GM23248 (cell line): ENCODE results near the gene FAM117A.

ENCODE experiments used
- EZH2 ChIP-seq: fragments of 200-600 bp; sonication (generic); IDR thresholded peaks from 2 replicates; pipeline ENCODE4 v1.6.1; 2018; ENCODE audit warnings: antibody characterized with exemption, mild to moderate bottlenecking; ENCODE audit not compliant: insufficient read depth, poor library complexity, severe bottlenecking
- EZH2phosphoT487 ChIP-seq: fragments of 200-600 bp; sonication (generic); IDR thresholded peaks from 2 replicates; pipeline ENCODE4 v1.6.1; 2018; ENCODE audit warnings: antibody characterized with exemption, moderate library complexity, mild to moderate bottlenecking, low read depth; ENCODE audit not compliant: insufficient read depth

DNA sequence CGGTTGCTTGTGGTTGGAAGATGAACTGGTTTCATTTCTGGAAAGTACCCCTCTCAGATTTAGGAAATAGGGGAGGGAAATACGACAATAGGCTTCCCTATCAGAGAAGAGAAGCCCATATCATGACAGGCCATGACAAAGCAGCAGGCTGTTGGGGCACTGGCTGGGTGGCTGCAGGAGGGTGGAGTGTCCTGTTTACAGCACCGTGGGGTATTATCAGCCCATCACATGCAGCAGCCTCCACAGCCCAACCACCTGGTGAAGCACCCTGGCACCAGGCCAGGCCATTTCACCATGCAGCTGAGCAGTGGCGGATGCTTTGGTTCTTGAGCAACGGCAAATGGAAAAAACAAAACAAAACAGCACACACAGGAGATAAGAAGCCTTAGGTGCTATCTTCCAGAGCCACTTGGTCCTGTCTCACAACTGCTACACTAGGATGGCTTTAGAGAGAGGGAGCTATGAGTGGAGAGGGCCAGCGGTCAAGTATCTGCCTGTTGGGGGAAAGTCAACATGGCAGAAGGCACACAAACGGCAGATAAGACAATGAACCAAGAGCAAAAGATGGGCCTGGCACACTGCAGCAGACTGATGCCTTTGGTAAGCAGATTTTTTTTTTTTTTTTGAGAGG lies 24.2 kb downstream of the FAM117A start:
- TF ChIP-seq EZH2phosphoT487 (no peak), EZH2 (no peak)
